Body of pancreas (tissue), 4 donors: Measurements from ENCODE around the gene AP1M2. TPM values are rescaled to one million over a fixed set of nuclear protein-coding genes. Genes with fewer than 3 reads are reported as not detected.
A peak's percentile ranks its signal among the peaks of the same experiment; 100 is the strongest.

Experiments used
- ATAC-seq: fragments of 150-250 bp; one replicate; pipeline ENCODE4 v1.9.1; 2016
- DNase-seq, 4 donors: peaks; one replicate each; pipeline ENCODE4 v3.0.0-alpha.2; 2019
- H3K27ac ChIP-seq, 4 donors: fragments of 200-600 bp; sonication (generic); 1 replicate in 3 of 4; 2 replicates in 1 of 4; pipeline versions ENCODE4 v1.5.1 to v1.6.1; 2016 to 2019; ENCODE audit warnings: mild to moderate bottlenecking in 1 of 4, mixed read lengths in 1 of 4, moderate library complexity in 1 of 4
- H3K27me3 ChIP-seq, 2 donors: fragments of 200-600 bp; sonication (generic); one replicate each; pipeline ENCODE4 v1.6.0; 2016; ENCODE audit warnings: mild to moderate bottlenecking in 1 of 2
- H3K36me3 ChIP-seq, 2 donors: fragments of 200-600 bp; sonication (generic); replicated peaks in 1 of 2; 2 replicates each; pipeline ENCODE4 v1.5.1; 2016; ENCODE audit warnings: low read depth in 2 of 2; ENCODE audit not compliant: insufficient read depth in 1 of 2
- H3K4me1 ChIP-seq: fragments of 200-600 bp; sonication (generic); one replicate; pipeline ENCODE4 v1.6.0; 2016
- H3K4me3 ChIP-seq, 2 donors: fragments of 200-600 bp; sonication (generic); 1 replicate in 1 of 2; 2 replicates in 1 of 2; pipeline ENCODE4 v1.5.1; 2016 to 2019
- H3K9me3 ChIP-seq, 3 donors: fragments of 200-600 bp; sonication (generic); 1 replicate in 2 of 3; 2 replicates in 1 of 3; pipeline ENCODE4 v1.5.1; 2016
- POLR2A ChIP-seq, 3 donors: fragments of 450-650 bp; IDR thresholded peaks; one replicate each; pipeline ENCODE4 v1.6.1; 2016; ENCODE audit warnings: antibody characterized with exemption in 3 of 3, mild to moderate bottlenecking in 2 of 3
- WGBS, 2 donors: methylation state at CpG; one replicate each; pipeline ENCODE4 v1.1.5; 2017; 5-methylcytosine and 5-hydroxymethylcytosine counted together
- intact Hi-C: fragments of 100-400 bp; cut with DNase I; formaldehyde crosslinking; loops from one replicate; pipeline ENCODE4 v1.15.1; 2023
- total RNA-seq, 2 donors: library from RNA; depleted of rRNA; stranded (reverse); fragments of >200 nt; gene quantifications; one replicate each; pipeline ENCODE4 v1.1.0, GENCODE V29; 2016
- TF ChIP-seq, protein P1 (sequence below), 7 experiments: fragments of 450-650 bp in 4 of 7; fragments of 200-600 bp in 3 of 7; sonication (generic) in 3 of 7; IDR thresholded peaks; one replicate each; pipeline ENCODE4 v1.5.1; 2016 to 2019; ENCODE audit warnings: antibody characterized with exemption in 7 of 7

Gene AP1M2
- total RNA-seq, 2 donors from 2014 or later = 25.7 to 30.6 TPM

DNA sequence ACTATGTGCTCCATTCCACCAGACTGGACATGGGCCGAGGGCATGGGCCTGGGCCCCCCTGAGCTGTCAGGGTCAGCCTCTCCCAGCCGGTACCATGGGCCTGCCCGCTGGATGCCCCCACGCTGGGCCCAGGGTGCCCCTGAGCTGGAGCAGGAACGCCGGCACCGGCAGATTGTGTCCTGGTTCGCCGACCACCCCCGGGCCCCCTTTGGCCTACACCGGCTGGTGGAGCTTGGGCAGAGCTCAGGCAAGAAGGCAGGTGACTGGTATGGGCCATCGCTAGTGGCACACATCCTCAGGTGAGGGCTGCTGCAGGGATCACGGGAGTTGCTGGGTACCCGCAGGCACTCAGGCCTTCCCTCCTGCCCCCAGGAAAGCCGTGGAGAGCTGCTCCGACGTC is 40.3 kb downstream of the AP1M2 start:
- peaks cover 26% of the 10 kb centered on the region for H3K4me1 ChIP-seq
- DNase-seq (no peak), ATAC-seq (no peak)
- intact Hi-C loops = no loop called here
- TF ChIP-seq, protein P1, sequence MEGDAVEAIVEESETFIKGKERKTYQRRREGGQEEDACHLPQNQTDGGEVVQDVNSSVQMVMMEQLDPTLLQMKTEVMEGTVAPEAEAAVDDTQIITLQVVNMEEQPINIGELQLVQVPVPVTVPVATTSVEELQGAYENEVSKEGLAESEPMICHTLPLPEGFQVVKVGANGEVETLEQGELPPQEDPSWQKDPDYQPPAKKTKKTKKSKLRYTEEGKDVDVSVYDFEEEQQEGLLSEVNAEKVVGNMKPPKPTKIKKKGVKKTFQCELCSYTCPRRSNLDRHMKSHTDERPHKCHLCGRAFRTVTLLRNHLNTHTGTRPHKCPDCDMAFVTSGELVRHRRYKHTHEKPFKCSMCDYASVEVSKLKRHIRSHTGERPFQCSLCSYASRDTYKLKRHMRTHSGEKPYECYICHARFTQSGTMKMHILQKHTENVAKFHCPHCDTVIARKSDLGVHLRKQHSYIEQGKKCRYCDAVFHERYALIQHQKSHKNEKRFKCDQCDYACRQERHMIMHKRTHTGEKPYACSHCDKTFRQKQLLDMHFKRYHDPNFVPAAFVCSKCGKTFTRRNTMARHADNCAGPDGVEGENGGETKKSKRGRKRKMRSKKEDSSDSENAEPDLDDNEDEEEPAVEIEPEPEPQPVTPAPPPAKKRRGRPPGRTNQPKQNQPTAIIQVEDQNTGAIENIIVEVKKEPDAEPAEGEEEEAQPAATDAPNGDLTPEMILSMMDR (IDR thresholded peaks at IDR 0.05) = no peak
- TF ChIP-seq POLR2A (IDR thresholded peaks at IDR 0.05) = no peak
- H3K27me3 ChIP-seq = no peaks in the 10 kb centered on the region
- no peak overlapping the region for H3K4me3 ChIP-seq
- 93 to 100% methylated on average over 2 to 16 of the region's 17 CpGs for WGBS, 2 donors
- H3K9me3 ChIP-seq = no peaks in the 10 kb centered on the region
- H3K27ac ChIP-seq = no peak overlapping the region
- peaks cover 0 to 16% of the 10 kb centered on the region in 2 donors for H3K36me3 ChIP-seq

DNA sequence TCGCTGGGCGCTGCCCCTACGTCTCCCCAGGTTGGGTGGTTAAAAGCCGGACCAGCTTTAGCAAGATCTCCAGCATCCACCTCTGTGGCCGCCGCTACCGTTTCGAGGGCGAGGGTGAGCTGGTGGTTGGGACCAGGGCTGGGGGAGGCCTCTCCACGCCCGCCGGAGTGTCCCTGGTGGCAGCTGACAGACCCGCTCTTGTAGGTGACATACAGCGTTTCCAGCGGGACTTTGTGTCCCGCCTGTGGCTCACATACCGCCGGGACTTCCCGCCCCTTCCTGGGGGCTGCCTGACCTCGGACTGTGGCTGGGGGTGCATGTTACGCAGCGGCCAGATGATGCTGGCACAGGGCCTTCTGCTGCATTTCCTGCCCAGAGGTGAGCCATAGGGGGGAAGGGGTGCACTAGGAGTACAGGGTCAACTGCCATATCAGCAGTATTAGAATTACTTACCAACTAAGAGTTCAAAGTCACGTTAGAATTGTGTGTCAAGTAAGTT is 42.3 kb downstream of the AP1M2 start:
- Histone ChIP-seq H3K27me3 (no peaks in the 10 kb centered on the region), H3K9me3 (no peaks in the 10 kb centered on the region), H3K27ac (peak overlapping the region; percentile 77 to 98 (median 95)), H3K4me3 (no peak overlapping the region), H3K4me1 (peaks cover 26% of the 10 kb centered on the region), H3K36me3 (peaks cover 0 to 10% of the 10 kb centered on the region in 2 donors)
- intact Hi-C loops = no loop called here
- peak in 3 of 4 donors; percentile 27 to 52 (median 31) for DNase-seq
- TF ChIP-seq, protein P1 (IDR thresholded peaks at IDR 0.05) = no peak
- no peak for TF ChIP-seq POLR2A (IDR thresholded peaks at IDR 0.05)
- ATAC-seq = no peak
- 0 to 33% methylated on average over 1 to 23 of the region's 23 CpGs for WGBS, 2 donors

DNA sequence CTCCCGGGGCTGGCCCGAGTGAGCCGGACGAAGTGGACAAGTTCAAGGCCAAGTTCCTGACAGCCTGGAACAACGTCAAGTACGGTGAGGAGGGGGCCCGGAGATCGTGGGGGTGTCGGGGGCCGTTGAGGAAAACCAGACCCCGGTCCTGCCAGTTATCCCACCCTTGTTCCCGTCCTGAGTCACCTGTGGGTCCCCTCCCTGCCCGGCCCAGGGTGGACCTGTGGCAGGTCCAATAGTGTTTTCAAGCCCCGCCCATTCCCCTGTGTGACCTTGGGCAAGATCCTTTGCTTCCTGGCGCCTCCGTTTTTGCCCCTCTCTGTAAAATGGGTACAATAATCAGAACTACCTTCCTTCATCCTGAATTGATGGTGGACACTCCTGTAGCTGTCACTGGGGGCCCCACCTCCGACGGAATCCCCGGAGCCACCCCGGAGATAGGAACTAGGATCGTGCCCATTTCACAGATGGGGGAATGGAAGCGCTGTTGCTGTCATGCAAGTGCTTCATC is 42.8 kb downstream of the AP1M2 start:
- TF ChIP-seq, protein P1 (IDR thresholded peaks at IDR 0.05) = no peak
- TF ChIP-seq POLR2A (IDR thresholded peaks at IDR 0.05) = no peak
- no peaks in the 10 kb centered on the region for H3K27me3 ChIP-seq
- intact Hi-C loops = no loop called here
- H3K4me3 ChIP-seq = peak overlapping the region; percentile 78 to 95
- peaks cover 0 to 8% of the 10 kb centered on the region in 2 donors for H3K36me3 ChIP-seq
- H3K27ac ChIP-seq = peak overlapping the region; percentile 77 to 98 (median 95)
- H3K4me1 ChIP-seq = peaks cover 26% of the 10 kb centered on the region
- peak; percentile 72 to 78 (median 76) for DNase-seq
- WGBS, 2 donors = 17 to 30% methylated on average over 10 to 18 of the region's 22 CpGs
- H3K9me3 ChIP-seq = no peaks in the 10 kb centered on the region
- peak; percentile 20 for ATAC-seq

DNA sequence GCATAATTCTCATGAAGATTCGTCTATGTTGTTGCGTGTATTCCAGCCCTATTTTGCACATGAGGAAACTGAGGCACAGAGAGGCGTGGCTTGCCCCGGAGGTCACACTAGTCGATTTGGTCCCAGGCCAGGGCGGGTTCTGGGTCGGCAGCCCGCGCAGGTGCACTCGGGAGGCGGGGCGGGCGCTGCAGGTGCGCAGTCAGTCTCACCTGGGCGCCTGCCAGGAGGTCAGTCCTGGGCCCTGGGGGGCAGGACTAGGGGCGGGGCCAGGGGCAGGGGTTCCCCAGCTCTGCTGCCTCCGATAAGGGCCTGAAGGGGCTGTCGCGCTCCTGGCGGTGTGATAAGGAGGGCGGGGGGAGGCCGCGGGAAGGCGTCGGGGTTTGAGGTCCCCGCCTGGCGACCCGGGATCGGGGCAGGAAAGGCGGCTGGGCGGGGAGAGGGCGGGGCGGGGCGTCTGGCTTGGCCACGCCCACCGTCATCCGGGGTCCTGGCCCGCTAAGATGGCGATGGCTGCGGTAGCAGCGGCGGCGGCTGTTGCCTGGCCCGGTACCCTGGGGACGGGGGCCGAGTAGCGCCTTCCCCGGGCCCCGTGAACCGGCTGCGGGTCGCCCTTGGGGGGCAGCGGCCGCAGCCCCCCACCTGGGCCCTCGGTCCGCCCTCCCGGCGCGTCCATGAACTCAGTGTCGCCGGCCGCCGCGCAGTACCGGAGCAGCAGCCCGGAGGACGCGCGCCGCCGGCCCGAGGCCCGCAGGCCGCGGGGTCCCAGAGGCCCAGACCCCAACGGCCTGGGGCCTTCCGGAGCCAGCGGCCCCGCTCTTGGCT is 43.5 kb downstream of the AP1M2 start, which contains the start of gene ATG4D:
Gene ATG4D, plus strand, starts transcription at position 485 of the 822 bp plus-strand sequence. Its CDS starts 187 bp downstream, at position 672.
- ATAC-seq (peak; percentile 90), DNase-seq (peak; percentile 95 to 99 (median 96))
- Histone ChIP-seq H3K9me3 (no peaks in the 10 kb centered on the region), H3K36me3 (peaks cover 0 to 5% of the 10 kb centered on the region in 2 donors), H3K27ac (peak within 1 kb of the TSS; percentile 77 to 98 (median 95)), H3K27me3 (no peaks in the 10 kb centered on the region), H3K4me3 (peak within 1 kb of the TSS; percentile 78 to 95), H3K4me1 (peaks cover 26% of the 10 kb centered on the region)
- WGBS, 2 donors = 0 to 1% methylated on average over 14 to 47 of the region's 79 CpGs
- TF ChIP-seq POLR2A (IDR thresholded peaks at IDR 0.05) = peak; percentile 76 to 81 (median 80)
- TF ChIP-seq, protein P1 (IDR thresholded peaks at IDR 0.05) = no peak
- intact Hi-C loops = no loop called here
